Dermis microvascular lymphatic vessel endothelial cell (primary cell): ENCODE results near the gene CATSPER4. TPM values are rescaled to one million over a fixed set of nuclear protein-coding genes. Genes with fewer than 3 reads are reported as not detected.
A peak's percentile ranks its signal among the peaks of the same experiment; 100 is the strongest.
"Not testable (repeated sequence)": the region's sequence is repeated elsewhere in the genome, so short reads cannot be mapped to it uniquely, and the experiment has no call there.

Source experiments
- DNase-seq, 2 donors: peaks; one replicate each; pipeline versions ENCODE4 v3.0.0 to v3.0.0-alpha.2; 2010; ENCODE audit warnings: low read depth in 2 of 2
- total RNA-seq: library from RNA; depleted of rRNA; stranded (reverse); fragments of >200 nt; gene quantifications from 2 replicates; pipeline ENCODE4 v1.2.1, GENCODE V29; 2014

CATSPER4 gene
- total RNA-seq, 1 donor from 2014 or later, result not detected

DNA sequence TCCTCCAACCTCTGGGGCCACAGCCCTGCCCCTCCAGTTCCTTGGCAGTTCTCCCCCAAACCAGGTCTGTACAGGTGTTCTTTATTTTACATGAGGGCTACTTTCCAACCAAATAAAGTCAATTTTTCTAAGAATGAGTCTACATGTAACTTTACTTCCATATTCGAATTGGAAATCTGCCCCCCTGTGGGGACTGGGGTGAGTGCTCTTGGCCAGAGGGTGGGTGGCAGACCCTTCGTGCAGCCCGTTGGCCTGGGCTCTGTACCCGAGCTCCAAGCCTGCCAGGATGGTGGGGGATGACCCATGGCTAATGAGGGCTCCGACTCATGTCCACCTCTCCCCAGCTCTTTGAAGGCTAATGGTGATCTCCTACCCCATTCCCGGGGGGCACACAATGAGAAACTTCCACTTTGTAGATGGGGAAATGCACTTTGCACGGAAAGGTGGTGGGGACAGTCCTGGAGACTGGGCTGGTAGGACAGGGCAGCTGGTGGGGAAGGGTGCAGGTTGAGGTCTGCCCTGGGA, 589 bp upstream of the CATSPER4 start:
- no peak for DNase-seq

DNA sequence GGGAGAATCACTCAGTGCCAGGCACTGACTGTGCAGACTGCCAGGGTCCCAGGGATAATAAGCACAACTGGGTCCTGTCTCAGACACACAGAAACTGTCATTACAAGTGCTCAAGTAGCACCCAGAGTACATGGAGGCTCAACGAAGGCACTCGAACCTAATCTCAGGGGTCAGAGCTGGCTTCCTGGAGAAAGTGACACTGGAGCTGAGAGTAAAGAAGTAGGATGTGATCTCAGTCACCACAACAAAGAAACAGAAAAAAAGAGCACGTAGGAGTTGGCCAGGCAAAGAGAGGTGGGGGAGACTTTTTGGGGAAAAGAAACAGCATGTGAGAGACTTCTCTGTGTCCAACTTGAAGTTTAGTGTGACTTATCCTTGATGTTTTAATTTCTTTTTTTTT, 1.3 kb downstream of the CATSPER4 start:
- DNase-seq, result no peak

DNA sequence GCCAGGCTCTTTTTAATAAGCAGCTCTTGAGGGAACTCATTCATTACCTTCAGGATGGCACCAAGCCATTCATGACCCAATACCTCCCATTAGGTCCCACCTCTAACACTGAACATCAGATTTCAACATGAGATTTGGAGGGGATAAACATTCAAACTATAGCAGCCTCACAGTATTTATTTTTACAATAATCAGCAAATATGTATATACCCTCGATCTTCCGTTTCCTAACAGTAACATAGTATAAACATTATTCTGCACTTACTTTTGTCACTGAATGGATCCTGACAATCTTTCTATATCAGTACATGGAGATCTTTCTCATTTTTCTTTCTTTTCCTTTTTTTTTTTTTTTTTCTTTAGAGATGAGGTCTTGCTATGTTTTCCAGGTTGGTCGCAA, 5.4 kb downstream of the CATSPER4 start:
- DNase-seq, result no peak

DNA sequence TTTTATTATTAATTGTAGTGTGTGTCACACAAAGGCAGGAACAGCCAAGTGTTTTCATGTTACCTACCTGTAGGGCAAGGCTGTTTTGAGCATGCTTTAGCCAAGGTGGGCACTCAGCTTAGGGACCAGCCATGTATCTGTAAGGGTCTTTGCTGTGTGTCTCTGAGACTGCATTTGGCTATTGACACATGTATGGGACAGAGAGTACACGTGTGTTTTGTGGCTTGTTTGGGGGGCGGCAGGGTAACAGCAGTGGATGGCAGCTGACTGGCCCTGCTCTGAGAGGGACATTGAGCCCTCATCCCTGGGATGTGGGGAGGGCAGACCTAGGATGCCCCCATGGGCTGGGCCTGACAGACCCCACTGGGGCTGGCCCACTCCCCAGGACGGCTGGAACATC, 6.9 kb downstream of the CATSPER4 start:
- no peak for DNase-seq

DNA sequence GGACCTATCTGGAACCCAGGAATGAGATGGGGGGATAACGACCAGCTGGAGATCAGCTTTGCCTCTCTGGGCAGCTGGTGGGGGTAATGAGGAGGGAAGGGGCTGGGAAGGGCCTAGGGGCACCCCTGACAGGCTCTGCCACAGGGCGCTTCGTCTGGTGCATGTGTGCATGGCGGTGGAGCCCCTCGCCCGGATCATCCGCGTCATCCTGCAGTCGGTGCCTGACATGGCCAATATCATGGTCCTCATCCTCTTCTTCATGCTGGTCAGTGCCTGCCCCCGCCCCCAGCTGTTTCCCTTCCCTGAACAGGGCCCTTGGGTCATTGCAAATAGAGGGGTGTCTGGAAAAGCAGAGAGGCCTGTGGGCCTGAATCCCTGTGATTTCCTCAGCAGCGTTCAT, 7.4 kb downstream of the CATSPER4 start:
- no peak for DNase-seq

DNA sequence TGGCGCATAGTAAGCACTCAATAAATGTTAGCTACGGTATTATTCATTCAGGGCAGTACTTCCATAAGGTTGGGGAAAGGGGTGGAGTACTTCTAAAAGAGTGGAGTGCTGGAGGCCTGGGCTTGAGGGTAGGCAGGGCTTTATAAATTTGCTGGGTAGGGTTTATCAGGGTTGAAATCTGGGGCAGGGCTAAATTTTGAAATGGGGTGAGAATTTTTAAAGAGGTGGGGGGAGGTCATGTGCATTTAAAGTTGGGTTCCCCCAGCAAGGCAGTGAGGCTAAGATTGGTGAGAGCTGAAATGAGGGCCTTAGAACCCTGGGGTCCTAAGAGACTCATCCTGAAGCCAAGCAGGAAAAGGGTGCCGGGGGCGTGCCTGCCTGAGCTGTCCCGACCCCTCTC, 10.0 kb downstream of the CATSPER4 start:
- DNase-seq, result no peak

DNA sequence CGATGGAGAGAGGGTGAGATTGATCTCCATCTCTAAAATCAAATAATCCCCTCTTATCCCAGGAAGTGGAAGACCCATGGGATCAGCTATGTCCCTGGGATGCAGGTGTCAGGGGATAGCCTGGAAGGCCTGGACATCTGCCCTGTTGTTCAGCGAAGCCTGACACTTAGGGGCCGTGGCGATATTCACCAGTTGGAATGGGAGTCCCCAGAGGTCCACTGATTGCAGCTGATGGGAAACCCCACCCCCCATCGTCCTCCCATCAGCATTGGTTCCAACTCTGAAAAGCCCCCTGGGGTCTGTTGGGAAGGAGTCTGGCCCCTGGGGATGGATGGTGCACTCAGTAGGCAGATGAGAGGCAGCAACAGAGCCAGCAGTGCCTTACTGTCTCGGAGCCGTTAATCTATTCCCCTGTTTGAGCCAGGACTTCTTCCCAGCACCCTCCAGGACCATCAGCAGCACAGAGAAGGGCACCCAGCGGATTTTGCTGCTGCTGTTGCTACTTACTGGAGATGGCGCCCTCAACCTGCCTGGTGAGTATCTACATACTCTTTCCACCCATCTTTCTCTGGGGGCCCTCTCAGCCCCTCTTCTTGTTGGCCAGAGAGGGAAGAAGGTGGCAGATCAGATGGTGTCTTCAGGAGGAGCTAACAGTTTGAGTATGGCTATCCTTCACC, 13.4 kb downstream of the CATSPER4 start:
- DNase-seq, result no peak

DNA sequence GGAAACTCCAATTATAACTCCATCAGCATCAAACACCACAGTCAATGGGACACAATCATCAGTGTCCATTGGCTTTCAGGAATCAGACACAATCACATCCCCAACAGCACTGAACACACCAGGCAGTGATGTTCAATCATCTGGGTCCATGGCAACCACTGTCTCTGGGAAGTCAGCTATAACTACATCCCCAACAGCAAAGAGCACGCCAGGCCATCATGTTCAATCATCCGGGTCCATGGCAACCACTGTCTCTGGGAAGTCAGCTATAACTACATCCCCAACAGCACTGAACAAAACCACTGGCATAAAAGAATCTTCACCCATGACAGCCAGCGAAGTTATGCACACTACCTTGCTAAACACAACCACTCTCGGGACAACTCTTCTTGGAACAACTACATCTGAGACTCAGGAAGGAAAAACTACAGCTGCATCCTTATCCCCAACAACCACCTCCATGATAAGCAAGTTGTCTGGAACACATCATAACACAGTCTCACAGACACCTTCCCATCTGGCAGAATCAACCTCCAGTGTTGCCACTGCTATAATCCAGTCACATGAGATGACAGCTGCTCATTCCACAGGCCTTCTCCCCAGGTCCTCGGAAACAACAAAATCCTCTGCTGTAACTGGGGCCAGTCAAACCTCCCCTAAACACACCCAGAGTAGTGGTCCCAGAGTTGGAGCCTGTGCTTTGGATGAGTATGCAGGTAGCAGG, 19.9 kb downstream of the CATSPER4 start:
- DNase-seq, result no peak

DNA sequence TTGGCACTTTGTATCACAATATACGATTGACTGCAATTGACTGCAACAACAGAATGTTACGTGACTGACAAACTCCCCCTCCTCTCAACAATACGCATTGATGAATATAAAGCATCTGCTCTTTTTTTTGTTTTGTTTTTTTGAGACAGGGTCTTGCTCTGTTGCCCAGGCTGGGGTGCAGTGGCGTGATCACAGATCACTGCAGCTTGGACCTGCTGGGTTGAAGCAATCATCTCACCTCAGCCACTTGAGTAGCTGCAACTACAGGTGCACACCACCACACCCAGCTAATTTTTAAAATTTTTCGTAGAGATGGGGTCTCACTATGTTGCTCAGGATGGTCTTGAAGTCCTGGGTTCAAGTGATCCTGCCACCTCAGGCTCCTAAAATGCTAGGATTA, 22.3 kb downstream of the CATSPER4 start:
- no peak for DNase-seq

DNA sequence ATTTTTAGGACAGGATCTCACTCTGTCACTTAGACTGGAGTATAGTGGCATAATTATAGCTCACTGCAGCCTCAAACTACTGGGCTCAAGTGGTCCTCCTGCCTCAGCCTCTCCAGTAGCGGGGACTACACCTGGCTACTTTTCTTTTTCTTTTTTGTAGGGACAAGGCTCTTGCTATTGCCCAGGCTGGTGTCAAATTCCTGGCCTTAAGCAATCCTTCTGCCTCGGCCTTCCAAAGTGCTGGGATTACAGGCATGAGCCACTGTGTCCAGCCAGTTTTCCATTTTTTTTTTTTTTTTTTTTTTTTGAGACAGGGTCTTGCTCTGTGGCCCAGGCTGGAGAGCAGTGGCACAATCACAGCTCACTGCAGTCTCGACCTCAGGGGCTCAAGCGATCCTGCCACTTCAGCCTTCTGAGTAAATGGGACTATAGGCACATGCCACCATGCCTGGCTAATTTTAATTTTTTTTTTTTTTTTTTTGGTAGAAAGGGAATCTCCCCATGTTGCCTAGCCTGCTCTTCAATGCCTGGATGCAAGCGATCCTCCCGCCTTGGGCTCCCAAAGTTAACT, 23.0 kb downstream of the CATSPER4 start:
- DNase-seq, result no peak

DNA sequence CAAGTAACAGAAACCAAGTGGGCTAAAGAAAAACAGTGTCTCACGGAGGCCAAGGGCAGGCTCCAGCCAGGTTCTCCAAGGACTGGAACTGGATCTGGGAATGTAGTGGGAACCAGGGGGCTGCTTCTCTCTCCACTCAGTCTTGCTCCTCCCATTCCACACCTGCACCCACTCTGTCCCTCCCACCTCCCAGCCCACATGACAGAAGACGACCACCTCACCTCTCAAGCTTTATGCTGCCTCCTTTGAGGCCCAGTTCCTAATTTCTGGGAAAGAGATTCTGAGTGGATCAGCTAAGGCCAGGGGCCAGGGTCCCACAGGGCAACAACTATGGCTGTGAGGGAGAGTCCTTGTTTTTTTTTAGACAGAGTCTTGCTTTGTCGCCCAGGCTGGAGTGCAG, 24.8 kb downstream of the CATSPER4 start:
- DNase-seq, result no peak

DNA sequence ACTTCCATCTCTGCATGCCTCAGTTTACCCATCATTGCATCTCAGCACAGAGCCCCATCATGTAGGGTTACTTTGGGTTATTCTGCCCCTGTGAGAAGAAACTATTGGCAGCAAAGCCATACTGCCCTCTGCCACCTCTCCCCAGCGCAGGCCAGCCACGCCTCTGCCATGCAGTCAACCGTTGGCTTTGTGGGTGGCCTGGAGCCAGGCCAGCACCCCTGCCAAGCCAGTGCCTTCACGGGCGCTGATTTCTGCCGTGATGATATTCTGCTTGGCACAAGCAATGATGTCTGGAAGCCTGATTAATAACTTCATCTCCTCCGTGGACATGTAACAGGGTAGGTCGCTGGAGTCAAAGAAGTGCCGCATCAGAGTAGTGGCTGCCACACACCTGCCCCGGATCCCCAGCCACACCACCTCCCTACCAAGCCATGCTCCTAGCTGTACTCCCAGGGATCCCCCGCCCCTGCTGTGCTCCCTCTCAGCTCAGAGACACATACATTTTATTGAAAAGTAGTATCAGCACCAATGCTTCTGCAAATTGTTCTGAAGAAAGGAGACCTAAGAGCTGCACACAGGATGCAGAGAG, 28.6 kb downstream of the CATSPER4 start:
- no peak for DNase-seq

DNA sequence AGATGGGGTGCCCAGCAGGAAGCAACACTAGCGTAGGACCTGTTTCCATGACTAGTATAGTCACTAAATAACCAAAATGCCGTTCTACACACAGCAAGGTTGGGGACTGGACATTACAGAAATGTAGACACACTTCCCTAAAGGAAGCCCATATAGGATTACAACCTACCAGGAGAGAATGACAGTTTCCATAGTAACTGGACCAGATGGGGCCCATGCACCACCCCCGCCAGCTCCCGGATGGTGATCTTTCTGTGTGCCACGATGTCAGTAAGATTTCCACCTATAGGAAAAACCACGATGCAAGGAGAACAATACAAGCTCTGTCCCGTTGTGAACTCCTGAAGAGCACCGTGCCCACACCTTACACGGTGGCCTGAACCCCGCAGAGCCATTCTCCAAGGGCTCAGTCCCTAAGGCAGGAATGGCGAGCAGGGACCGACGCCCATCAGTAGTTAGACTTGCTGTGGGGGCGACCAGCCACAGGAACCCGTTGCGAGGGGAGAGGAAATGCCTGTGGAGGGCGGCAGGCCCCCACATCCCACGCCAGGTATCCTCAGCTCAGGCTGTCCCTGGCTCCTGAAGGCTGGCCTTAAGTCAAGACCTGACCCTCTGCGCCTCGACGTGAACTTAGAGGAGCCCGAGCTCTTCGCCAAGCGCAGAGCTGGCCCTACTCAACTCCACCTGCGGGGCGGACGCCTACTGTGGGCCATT, 30.0 kb downstream of the CATSPER4 start:
- DNase-seq, result no peak

DNA sequence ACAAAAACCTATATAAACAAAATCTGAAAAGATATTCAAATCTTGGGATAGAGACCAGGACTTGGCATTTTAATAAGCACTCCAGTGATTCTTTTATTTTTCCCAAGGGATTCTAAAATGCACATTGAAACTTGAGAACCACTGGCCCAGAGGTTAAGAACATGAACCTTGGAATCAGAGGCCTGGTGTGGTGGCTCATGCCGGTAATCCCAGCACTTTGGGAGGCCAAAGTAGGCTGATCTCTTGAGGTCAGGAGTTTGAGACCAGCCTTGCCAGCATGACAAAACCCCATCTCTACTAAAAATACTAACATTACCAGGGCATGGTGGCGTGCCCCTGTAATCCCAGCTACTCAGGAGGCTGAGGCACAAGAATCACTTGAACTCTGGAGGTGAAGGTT, 30.7 kb downstream of the CATSPER4 start:
- DNase-seq, result no peak

DNA sequence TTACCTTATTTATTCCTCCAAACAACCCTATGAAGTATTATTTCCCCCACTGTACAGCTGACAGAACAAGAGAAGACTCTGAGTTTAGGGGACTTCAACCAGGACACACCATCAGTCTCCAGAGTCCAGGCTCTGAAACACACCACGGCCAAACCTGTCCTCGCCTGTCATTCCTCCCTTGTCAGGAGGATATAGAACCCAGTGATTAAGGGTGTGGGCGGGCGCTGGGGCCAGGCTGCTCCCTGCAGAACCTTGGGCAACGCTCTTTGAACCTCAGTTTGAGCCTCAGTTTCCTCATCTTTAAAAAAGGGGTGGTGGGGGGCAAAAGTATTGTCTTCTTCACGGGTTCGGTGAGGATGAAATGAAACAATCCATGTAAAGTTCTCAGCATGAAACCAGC, 34.2 kb downstream of the CATSPER4 start:
- no peak for DNase-seq

DNA sequence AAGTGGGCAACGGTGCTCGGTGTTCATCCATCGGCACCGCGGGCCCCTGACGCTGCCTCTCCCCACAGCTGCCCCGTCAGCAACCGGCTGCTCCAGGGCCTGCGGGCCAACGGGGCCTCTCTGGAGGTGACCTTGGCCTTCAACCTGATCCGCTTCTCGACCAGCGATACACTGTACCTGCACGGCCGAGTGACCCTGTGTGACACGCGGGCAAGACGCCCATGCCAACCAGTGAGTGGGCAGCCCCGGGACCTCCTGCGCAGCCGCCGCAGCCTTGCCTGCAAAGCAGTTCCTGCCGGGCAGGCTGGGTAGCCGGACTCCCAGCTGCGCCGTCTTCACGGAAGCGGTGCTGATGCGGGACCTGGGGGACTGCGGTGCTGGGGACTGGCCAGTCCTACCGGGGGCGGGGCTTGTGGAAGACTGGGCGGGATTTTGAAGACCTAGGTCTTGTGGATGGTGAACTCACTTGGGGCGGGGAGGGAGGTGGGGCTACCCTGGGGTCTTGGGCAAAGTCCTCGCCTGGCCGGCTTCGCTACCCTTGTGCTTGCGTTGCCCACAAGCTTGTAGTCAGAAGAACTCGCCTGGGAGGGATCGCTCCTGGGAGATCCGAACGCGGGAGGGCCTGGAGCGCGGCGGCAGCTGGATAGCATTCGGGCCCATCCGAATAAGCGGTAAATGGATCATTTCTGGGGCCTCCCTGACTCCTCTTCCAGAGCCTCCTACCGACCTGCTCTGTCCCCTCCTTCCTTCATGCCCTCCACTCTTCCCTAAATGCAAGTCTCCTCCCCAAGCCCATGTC, 34.8 kb downstream of the CATSPER4 start:
- peak in 1 of 2 donors; percentile 69 for DNase-seq

DNA sequence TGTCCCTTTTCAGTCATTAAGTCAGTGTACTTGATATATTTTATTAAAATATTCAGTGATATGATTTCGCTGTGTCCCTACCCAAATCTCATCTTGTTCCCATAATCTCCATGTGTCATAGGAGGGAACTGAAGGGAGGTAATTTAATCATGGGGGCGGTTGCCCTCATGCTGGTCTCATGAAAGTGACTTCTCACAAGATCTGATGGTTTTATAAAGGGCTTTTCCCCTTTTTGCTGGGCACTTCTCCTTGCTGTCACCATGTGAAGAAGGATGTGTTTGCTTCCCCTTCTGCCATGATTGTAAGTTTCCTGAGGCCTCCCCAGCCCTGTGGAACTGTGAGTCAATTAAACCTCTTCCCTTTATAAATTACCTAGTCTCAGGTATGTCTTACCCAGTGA, 40.3 kb downstream of the CATSPER4 start:
- DNase-seq, result not testable (repeated sequence)

DNA sequence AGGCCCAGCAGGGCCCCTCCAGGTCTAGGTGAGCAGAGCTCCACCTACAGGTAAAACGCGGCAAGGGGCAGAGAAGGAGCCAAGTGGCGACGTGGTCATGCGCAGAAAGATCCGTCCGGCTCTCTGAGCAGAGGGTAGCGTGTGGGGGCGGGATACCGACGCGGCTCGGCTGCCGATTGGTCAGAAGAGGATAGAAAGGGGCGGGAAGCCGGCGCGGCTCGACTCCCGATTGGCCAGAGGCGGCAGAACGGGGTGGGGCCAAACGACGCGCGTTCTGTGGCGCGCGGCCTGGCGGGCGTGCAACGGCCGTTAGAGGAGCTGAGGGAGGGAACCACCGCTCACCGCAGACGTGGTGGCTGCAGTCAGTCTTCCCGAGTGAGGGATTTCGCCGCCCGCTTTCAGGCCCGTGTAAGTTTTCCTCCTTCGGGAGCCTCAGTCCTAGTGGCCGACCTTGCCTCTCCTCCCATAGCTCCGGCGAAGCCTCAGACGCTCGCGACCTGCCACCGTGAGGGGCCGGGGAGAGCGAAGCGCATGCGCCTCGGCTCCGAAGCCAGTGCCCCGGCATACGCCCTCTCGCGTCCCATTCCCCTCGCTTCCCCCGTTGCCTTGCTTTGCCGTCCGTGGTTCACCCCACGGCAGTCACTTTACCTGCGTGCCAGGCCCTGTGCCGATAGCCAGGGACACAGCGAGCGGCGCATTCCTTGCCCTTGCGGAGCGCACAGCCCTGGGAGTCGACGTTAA, 43.7 kb downstream of the CATSPER4 start, which contains the start of gene CEP85:
Gene CEP85, plus strand, starts transcription at position 298 of the 741 bp plus-strand sequence. CDS start 5,584 bp downstream, outside the sequence.
- peak; percentile 95 to 99 for DNase-seq

DNA sequence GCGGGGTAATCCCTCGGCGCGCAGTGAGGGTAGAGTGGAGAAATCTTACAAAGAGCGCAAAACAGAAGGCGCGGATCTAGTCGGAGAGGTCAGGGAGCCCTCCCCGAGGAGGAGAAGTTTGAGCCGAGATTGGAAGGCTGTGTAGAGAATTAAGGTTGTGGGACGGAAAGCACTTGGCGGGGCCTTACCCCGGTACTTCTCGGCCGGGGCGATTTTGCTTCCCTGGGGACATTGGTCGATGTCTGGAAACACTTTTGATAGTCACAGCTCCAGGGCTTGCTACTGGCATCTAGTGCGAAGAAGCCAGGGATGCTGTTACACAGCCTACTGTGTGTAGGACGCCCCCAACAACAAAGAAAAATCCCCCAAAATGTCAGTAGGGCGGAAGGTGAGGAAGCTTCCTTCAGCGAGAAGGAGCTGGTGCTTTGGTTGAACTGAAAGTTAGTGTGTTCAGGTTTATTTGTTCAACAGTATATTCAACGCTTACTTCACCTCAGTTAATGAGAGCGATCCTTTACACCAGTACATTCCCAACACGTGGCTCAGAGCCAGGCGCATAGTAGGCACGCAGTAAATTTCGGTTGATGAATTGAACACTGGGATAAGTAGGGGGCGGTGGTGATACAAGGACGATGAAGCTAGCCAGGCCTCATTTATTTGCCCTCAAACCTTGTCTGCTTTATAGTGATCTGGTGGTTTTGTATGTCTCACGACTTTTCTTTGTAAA, 44.4 kb downstream of the CATSPER4 start:
- DNase-seq, result peak in 1 of 2 donors; percentile 29
